ENCODE measurements around the gene EEF1E1.

EEF1E1 gene

GRCh38 chr6:8102122-8102958 lies at the start of gene EEF1E1:
Gene EEF1E1, minus strand, starts transcription at chr6:8102548. Its CDS starts 27 bp downstream, at chr6:8102521.
- no peak for TF ChIP-seq CTCF (IDR thresholded peaks at IDR 0.05)

- no peak for TF ChIP-seq CTCF (IDR thresholded peaks at IDR 0.05)
These were observed 47.0 kb upstream of the EEF1E1 start for GRCh38 chr6:8149350-8149749.

- TF ChIP-seq CTCF (IDR thresholded peaks at IDR 0.05): no peak
These were observed 41.6 kb upstream of the EEF1E1 start for GRCh38 chr6:8143945-8144344.

- TF ChIP-seq CTCF (IDR thresholded peaks at IDR 0.05): no peak
These were observed 37.1 kb upstream of the EEF1E1 start for GRCh38 chr6:8139451-8139850.

- TF ChIP-seq CTCF (IDR thresholded peaks at IDR 0.05): no peak
These were observed 35.2 kb upstream of the EEF1E1 start for GRCh38 chr6:8137529-8137939.

GRCh38 chr6:8135276-8135675 lies 32.9 kb upstream of the EEF1E1 start:
- TF ChIP-seq CTCF (IDR thresholded peaks at IDR 0.05): no peak

GRCh38 chr6:8132130-8132529 lies 29.8 kb upstream of the EEF1E1 start:
- no peak for TF ChIP-seq CTCF (IDR thresholded peaks at IDR 0.05)
